CD4-positive, alpha-beta T cell treated with Interleukin-6 for 4 hours (primary cell): ENCODE data around the gene BABAM2.
"Not testable (repeated sequence)": the region's sequence is repeated elsewhere in the genome, so short reads cannot be mapped to it uniquely, and the experiment has no call there.

Source experiments
- DNase-seq: peaks from one replicate; pipeline ENCODE4 v3.0.0-alpha.2; 2020; ENCODE audit warnings: mixed read lengths

The BABAM2 gene

GRCh38 chr2:28085201-28085600 is 194.7 kb downstream of the BABAM2 start:
- DNase-seq: no peak

GRCh38 chr2:28086611-28087010 is 196.1 kb downstream of the BABAM2 start:
- no peak for DNase-seq

DNA sequence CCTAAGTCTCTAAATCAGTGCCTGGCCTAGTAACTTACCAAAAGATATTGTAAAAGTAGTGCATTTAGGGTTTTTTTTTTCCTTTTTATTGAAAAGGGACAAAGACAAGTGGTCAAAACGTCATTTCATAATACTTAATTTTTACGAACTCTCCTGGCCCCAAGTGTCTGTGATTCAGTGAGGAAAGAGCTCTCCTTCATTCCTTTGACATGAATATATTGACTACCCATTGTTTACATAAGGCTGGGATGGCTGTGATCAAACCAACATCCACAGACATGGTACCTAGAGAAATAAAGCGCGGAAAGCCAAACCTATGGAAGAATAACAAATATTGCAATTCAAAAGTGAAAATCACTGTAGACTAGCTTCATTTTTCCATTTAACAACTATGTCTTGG is 198.4 kb downstream of the BABAM2 start:
- DNase-seq: no peak

- no peak for DNase-seq
These were observed 199.0 kb downstream of the BABAM2 start for GRCh38 chr2:28089486-28089885.

GRCh38 chr2:28093308-28093707 is 202.8 kb downstream of the BABAM2 start:
- no peak for DNase-seq

DNA sequence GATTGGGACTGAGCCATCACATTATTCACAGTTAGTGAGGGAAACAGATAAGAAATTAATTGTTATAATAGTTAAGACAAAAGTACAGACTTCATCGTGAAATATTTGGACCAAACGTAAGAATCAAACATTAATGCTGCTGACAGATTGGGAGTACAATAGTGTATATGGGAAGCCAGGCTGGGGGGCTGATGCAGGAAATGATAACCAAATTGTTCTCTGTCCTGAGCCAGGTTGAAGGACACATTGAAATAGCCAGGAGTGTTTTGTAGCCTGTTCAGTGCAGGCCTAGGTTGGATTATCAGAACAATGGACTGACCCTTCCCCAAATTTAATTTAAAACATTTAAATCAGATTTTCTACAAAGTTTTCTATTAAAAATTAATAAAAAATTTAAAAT is 203.2 kb downstream of the BABAM2 start:
- no peak for DNase-seq

- no peak for DNase-seq
These were observed 204.2 kb downstream of the BABAM2 start for GRCh38 chr2:28094739-28095138.

DNA sequence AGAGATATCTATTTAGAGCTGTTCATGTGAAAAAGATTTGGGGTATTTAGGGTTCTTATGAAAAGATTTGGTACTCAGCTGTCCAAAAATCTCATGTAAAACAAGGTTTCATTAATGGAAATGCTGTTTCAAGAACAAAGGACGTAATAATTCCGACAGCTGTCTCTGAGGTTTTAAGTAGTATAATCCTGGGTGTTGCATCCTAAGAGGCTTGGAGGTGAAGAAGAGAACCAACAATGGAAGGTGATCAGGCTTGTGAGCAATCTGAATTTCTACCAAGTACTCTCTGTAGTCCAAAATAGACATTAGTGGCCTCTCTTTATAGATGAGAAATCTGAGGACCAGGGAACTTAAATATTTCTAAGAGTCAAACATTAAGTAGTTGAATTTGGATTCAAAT is 205.1 kb downstream of the BABAM2 start:
- DNase-seq: no peak

DNA sequence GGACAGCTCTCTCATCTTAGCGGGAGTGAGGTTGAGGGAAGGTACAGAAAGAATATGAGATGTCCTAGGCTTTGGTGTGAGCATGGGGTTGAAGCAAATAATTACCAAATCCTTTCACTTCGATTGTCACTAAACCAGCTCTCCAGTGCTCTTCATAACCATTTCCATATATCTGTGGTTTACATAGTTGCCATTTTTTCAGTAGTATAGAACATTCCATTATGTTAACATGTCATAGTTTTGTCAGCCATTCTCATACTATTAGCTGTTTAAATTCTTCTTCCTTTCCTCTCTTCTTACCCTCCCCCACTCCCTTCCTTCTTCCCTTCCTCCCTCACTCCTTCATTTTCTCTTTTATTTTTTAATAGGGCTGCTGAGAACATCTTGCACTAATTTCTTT is 205.9 kb downstream of the BABAM2 start:
- DNase-seq: no peak

- no peak for DNase-seq
These were observed 208.1 kb downstream of the BABAM2 start for GRCh38 chr2:28098501-28099225.

- no peak for DNase-seq
These were observed 210.6 kb downstream of the BABAM2 start for GRCh38 chr2:28101123-28101522.

DNA sequence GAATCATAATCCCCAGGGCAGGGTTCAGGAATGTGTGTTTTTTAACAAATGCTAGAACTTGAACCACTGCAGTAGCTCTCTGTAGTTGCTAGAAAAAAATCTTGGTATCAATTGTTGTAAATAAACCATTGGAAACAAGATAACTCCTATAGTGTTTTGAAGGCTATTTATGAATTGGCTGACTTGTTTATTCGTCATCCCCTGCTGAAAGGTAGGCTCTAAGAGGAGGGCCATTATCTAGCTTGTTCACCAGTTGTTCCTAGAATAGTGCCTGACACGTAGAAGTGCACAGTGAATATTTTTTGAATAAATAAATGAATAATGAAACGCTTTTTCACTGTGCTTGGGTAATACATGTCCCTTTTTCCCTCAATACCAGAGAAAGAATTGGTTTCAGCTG is 211.4 kb downstream of the BABAM2 start:
- no peak for DNase-seq

DNA sequence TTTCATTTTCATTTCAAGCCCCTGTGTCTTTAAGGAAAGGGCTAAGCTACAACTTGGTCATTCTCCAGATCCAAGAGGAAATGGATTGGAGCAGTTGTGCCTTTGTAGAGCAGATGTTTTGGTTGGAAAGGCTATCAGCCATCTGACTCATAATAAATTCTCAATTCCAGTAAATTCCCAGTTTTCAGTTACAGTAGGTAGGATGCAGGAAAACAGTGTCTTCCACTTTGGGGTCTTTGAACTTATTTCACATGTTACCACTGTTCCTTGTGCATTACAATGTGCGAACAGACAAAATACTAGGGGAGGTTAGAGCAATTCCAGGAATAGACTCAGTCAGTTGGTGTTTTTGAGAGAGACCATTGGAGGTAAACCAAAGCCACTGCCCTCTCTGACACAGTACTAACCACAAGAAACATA is 211.9 kb downstream of the BABAM2 start:
- DNase-seq: no peak

GRCh38 chr2:28103611-28104010 is 213.1 kb downstream of the BABAM2 start:
- no peak for DNase-seq

- no peak for DNase-seq
These were observed 217.6 kb downstream of the BABAM2 start for GRCh38 chr2:28108143-28108542.

DNA sequence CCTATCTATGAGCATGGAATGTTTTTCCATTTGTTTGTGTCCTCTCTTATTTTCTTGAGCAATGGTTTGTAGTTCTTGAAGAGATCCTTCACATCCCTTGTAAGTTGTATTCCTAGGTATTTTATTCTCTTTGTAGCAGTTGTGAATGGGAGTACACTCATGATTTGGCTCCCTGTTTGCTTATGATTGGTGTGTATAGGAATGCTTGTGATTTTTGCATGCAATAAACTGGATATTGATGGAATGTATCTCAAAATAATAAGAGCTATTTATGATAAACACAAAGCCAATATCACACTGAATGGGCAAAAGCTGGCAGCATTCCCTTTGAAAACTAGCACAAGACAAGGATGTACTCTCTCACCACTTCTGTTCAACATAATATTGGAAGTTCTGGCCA is 223.2 kb downstream of the BABAM2 start:
- not testable (repeated sequence) for DNase-seq

DNA sequence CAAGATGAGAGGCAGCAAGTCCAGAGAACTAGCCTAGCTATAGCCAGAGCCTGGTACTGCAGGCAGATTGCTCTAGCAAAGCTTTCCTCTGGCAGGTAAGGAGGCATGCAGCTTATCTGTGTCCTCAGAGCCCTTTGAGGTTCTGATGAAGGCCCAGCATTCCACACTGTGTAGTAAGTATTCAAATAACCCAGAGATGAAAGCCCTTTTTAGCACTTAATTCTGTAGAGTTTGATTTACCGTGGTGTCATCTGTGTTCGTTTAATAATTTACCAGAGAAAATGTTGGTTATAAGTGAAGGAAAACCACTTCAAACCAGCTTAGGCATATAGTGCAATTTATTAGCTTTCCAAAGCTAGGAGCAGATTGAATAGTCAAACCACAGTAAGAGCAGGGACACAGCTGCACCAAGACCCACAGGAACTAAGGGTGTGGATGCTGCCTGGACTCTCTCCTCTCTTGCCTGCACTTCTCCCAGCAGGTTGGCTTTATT is 226.6 kb downstream of the BABAM2 start:
- no peak for DNase-seq

DNA sequence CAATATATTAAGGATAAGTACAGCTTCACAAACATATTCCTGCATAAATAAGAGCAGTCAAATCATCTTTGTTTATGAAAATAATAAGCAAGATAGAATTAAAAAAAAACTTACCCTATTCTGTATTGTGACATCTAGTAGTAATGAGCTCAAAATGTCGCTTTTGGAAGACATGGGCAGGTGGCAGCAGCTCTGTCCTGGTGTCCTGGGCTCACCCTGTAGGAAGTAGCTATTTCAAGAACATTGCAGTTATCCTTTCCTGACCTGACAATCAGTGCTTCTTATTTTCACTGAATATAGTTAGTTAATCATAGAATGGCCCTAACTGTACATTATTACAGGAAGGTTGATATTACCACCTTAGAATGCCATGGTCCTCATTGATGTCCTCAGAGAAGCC is 229.1 kb downstream of the BABAM2 start:
- DNase-seq: no peak

- DNase-seq: no peak
These were observed 237.9 kb downstream of the BABAM2 start for GRCh38 chr2:28128281-28128950.

GRCh38 chr2:28129955-28130695 is 239.6 kb downstream of the BABAM2 start:
- DNase-seq: no peak

DNA sequence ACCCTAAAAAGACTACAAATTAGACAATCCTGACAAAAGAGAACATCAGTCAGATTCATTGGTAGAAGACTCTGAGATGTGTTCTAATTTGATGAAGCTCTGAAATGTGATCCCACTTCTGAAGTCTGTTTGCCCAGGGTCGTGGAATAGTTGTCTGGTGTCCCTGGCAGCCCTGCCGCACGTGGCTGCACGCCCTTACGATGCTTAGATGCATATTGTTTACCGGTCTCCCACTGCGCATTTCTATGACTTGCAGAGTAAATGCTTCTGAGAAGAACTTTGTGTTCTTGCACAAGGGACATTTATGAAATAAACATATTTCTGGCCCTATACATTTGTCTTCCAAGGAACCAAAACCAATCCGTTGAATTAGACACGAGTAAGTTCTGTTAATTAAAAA is 243.2 kb downstream of the BABAM2 start:
- no peak for DNase-seq

DNA sequence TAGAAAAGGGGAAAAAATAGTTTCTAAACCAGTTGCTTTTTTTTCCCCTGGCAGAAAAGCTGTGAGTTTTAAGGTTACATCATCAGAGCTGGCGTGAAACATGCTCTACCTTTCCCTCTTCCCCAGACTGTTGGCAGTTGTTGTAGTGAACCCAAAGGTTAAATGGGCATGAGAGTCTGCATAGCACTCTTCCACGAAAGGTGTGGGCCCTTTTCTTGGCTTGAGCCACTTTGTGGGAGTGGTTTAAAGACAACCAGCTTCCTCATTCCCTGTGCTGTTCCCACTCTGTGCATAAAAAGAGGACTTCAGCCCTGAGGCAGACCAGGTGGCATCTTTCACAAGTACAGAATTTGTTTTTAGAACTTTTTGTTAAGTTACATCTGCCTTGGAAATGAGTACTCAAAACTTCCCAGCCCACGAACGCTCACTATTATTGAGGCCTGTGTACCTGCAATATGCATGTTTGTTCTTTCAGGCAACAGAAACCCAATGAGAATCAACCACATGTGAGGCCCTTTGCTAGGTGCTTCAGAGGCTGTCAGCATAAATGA is 243.8 kb downstream of the BABAM2 start:
- DNase-seq: no peak

DNA sequence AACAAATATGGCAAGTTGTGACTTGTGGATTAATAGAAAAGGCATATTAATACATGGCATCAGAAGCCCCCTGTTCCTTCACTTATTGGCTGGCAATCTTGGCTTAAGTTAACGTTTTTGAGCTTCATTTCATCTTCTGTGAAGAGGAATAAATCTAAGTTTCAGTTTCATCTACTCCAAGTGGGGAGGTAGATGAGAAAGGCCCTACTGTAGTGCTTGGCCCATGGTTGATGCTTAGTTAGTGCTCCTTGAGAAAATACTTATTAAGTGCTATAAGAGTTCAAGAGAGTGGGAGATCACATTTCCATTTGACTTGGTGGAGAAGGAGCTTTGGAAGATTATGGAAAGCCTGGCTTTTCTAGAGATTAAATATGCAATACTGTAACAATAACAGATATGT is 244.3 kb downstream of the BABAM2 start:
- DNase-seq: no peak

- DNase-seq: no peak
These were observed 244.8 kb downstream of the BABAM2 start for GRCh38 chr2:28135324-28135723.
